HG02678 (cell line): ENCODE measurements around the gene LMBRD2.
A peak's percentile ranks its signal among the peaks of the same experiment; 100 is the strongest.
"Not testable (repeated sequence)": the region's sequence is repeated elsewhere in the genome, so short reads cannot be mapped to it uniquely, and the experiment has no call there.

Experiments used
- ATAC-seq: cut with Tn5 transposase; IDR thresholded peaks from one replicate; pipeline ENCODE4 v1.9.1; 2021; ENCODE audit warnings: mild to moderate bottlenecking, moderate library complexity; ENCODE audit not compliant: unreplicated experiment

Gene LMBRD2

DNA sequence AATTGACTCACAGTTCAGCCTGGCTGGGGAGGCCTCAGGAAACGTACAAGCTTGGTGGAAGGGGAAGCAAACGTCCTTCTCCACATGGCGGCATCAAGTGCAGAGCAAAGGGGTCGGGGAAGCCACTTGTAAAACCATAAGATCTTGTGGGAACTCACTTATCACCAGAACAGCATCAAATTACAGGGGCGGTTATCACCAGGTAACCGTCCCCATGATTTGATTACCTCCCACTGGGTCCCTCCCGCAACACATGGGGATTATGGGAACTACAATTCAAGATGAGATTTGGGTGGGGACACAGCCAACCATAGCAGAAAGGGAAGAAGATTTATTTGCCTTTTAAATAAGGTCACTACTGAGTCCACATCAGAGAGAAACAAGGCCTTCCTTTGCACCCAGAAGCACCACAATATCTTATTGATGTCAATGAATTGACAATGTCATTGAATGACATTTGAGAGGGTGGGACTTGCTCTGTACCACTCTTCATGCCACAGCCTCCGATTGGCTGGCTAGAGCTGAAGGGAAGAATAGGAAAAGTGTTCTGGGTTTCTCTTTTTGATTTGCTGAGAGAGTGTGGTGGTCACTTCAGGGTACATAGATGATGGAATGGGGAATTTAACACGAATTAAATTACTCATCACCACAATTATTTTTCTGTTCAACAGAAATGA lies 11.3 kb upstream of the LMBRD2 start:
- no peak for ATAC-seq

DNA sequence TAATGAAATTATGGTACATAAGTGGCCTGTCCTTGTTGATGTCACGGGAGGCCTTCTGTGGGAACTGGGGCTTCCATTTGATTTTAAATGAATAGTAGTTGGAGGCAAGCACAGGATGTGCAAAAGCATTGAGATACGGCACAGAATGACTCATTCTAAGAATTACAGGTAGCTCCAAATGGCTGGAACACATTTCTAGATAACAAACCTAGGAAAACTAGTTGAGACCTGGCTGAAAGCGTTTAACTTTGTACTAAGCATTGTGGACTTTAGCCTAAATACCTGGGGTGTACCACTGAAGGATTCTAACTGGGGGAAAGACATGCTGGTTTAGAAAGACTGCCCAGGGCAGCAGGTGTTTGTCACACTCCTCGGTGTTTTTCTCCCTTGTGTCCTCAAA lies 9.7 kb upstream of the LMBRD2 start:
- no peak for ATAC-seq

DNA sequence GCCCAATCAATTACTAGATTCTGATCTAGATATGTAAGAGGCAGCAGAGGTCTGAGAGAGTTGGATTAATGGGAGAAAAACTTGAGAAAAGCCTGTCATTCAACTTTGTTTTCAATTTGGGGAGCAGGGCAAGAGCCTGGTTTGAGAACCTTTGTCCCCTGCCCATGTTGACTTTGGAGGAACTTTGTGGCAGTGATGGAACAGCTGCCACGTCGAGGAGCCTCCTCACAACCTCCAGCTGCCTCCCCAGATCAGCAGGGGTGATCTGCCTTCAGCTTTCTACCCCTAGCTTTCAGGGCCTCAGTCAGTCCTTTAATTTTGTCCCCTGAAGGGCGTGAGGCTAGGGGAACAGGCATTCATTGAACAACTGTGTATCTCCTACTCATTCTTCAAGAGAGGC lies 8.9 kb upstream of the LMBRD2 start:
- no peak for ATAC-seq

GRCh38 chr5:36158144-36158543 lies 6.5 kb upstream of the LMBRD2 start:
- no peak for ATAC-seq

DNA sequence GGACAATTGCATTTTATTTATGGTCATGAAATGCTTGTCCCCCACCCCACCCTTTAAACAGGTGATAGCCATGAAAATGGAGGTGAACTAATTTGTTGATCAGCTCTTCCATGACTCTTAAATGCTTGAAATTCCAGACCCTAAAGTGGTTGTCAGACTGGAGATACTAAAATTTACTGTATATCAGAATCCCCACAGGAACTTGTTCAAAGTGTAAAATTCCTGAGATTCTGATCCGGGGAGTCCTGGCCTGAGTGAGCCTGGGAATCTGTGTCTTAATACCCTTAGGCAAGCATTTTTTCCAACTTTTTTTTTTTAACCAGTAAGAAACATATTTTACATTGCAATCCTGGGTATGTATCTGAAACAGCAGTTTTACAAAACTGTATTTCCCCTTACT lies 4.9 kb upstream of the LMBRD2 start:
- ATAC-seq, result no peak

GRCh38 chr5:36156121-36156601 lies 4.5 kb upstream of the LMBRD2 start:
- no peak for ATAC-seq

DNA sequence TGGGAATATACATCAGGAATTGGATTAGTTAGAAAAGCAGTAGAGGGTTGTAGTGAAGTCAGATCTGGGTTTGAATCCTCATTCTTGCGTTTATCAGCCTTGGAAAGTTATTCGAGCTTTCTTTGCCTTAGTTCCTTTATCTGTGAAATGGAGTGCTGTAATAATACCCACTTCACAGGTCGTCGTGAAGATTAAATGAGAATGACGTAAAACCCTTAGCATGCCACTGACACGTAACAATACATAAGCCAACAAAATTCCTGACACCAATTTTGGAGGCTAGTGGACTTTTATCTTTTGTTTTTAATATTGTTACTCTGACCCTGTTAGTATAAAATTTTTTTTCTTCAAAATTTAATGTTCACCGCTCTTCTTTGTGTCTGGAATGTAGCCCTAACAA lies 3.6 kb upstream of the LMBRD2 start:
- ATAC-seq, result no peak

DNA sequence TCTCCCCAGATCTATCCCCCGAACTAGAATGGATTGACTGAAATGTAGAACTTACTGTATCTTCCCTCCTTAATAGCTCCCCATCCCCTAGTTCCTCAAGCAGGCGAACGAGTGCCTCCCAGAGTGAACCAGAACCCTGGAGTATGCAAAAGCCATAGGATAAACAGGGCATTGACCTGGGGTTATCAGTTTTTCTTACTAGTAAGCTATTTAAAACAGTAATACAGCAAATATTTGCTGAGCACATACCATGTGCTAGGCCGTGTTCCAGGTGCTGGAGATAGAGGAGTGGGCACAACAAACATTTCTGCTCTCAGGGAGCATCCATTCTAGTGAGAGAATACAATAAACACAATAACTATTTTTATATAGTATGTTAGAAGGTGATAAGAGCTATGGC lies 2.0 kb upstream of the LMBRD2 start:
- ATAC-seq, result no peak

GRCh38 chr5:36153298-36153677 lies 1.6 kb upstream of the LMBRD2 start:
- no peak for ATAC-seq

- ATAC-seq, result no peak
Observed at GRCh38 chr5:36152324-36153297, 924 bp upstream of the LMBRD2 start.

- peak; percentile 25 for ATAC-seq
Observed at GRCh38 chr5:36150676-36151433, 832 bp downstream of the LMBRD2 start.

- ATAC-seq, result no peak
Observed at GRCh38 chr5:36147681-36148080, 4.0 kb downstream of the LMBRD2 start.

DNA sequence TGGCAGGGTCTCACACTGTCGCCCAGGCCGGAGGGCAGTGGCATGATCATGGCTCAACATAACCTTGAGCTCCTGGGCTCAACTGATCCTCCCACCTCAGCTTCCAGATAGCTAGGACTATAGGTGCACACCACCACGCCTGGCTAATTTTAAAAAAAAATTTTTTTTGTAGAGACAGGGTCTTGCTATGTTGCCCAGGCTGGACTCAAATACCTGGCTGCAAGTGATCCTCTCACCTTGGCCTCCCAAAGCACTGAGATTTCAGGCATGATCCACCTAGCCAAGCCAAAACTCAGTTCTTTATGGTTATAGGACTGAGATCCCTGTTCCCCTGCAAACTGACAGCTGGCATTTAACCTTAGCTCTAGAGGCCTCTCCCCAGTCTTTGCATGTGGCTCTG lies 5.3 kb downstream of the LMBRD2 start:
- ATAC-seq, result no peak

GRCh38 chr5:36145311-36145710 lies 6.4 kb downstream of the LMBRD2 start:
- ATAC-seq, result no peak

- ATAC-seq, result no peak
Observed at GRCh38 chr5:36138900-36139683, 12.6 kb downstream of the LMBRD2 start.

DNA sequence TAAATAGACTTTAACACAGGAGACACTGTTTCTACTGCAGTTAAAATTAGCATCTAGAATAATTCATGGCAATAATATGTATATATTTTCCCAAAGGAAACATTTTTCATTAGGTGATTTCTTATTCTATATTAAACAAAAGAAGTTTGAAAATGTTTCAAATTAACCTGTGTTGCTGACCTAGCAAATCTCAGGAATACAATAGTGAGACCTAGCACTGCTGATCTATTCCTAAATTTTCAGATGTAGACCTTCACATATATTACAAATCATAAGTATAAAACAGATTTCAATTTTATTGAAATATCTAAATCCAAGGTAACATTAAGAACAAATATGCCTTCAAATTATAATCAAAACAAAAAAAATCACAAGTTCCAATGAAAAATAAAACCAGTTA lies 15.1 kb downstream of the LMBRD2 start:
- ATAC-seq, result no peak

DNA sequence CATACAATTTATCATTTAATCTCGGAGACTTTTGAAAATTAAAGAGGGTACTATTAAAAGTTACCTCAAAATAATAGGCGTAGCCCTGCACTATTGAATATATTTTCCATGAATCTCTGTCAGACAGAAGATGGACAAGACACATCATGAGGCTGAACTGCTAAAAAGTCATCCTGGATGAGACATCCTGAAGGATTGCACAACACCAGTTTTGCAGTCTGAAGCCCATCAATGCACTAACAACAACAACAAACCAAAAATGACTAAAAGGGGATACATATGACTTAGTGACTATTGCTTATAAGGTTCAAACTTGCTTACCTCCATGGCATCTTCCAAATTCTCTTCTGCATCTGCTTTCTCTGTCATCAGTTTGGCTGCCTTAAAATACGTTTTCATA lies 15.7 kb downstream of the LMBRD2 start:
- ATAC-seq, result no peak

DNA sequence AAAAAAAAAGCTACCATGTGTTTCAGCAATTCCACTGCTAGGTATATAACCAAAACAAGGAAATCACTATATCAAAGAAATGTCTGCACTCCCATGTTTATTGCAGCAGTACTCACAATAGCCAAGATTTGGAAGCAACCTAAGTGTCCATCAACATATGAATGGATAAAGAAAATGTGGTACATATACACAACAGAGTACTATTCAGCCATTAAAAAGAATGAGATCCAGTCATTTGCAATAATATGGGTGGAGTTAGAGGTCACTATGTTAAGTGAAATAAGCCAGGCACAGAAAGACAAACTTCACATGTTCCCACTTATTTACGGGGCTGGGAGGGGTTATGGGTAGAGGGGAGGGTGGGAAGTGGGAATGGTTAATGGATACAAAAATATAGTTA lies 18.7 kb downstream of the LMBRD2 start:
- ATAC-seq, result not testable (repeated sequence)

- not testable (repeated sequence) for ATAC-seq
Observed at GRCh38 chr5:36129666-36130065, 22.0 kb downstream of the LMBRD2 start.

DNA sequence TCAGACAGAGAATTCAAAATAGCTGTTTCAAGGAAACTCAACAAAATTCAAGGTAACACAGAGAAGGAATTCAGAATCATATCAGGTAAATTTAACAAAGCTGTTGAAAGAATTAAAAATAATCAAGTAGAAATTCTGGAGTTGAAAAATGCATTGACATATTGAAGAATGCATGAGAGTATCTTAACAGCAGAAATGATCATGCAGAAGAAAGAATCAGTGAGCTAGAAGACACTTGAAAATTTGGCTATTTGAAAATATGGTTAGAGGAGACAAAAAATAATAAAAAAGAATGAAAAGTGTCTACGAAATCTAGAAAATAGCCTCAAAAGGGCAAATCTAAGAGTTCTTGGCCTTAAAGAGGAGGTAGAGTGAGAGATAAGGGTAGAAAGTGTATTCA lies 22.9 kb downstream of the LMBRD2 start:
- ATAC-seq, result no peak

DNA sequence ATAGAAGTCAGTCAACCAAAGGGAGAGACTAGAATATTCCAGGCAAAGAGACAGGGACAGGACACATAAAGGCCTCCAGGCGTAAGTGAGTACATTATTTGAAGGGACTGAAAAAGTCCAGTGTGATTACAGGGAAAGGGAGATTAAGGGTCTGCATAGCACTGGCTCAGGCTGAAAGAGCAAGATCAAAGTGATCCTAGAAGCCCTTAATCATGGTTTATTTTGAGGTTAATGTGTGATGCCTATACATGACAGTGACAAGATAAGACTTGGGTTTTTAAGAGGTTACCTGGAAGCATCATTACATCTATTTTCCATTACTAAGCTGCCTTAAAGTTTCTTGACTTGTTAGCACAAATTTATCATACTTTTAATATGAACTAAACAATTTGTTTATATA lies 25.8 kb downstream of the LMBRD2 start:
- ATAC-seq, result no peak
